Choroid plexus epithelial cell (primary cell): ENCODE results near the gene PGM3.

Experiments used
- DNase-seq: peaks from one replicate; pipeline ENCODE4 v3.0.0-alpha.2; 2010; ENCODE audit warnings: low read depth
- H3K4me3 ChIP-seq: 2 replicates; pipeline ENCODE4 v1.5.1; 2011; ENCODE audit warnings: low read depth, mild to moderate bottlenecking, control low read depth, low read length, moderate library complexity
- TF ChIP-seq, protein P1 (sequence below): conservative IDR thresholded peaks from 2 replicates; pipeline ENCODE4 v1.5.1; 2011; ENCODE audit warnings: low read depth, mild to moderate bottlenecking, control low read depth, inconsistent platforms, low read length, moderate library complexity

The PGM3 gene

DNA sequence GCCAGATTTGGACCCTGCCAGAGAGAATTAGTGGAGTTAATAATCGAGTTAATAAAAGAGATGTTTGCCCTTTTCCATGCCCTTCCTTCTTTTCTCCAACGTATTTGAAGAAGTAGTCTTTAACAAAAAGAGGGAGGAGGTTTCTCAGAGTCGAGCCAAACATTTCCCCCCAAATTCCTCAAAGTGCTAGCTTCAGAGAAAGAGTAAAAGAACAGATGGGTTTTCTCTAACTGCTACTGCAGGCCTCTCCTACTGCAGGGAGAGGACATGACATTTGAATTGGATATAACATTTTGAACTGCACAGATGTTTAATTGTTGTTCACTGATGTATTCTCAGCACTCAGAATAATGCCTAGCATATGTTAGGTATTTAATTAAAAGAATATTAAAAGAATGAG is 25.6 kb upstream of the PGM3 start:
- H3K4me3 ChIP-seq: no peak overlapping the region
- TF ChIP-seq, protein P1, sequence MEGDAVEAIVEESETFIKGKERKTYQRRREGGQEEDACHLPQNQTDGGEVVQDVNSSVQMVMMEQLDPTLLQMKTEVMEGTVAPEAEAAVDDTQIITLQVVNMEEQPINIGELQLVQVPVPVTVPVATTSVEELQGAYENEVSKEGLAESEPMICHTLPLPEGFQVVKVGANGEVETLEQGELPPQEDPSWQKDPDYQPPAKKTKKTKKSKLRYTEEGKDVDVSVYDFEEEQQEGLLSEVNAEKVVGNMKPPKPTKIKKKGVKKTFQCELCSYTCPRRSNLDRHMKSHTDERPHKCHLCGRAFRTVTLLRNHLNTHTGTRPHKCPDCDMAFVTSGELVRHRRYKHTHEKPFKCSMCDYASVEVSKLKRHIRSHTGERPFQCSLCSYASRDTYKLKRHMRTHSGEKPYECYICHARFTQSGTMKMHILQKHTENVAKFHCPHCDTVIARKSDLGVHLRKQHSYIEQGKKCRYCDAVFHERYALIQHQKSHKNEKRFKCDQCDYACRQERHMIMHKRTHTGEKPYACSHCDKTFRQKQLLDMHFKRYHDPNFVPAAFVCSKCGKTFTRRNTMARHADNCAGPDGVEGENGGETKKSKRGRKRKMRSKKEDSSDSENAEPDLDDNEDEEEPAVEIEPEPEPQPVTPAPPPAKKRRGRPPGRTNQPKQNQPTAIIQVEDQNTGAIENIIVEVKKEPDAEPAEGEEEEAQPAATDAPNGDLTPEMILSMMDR: no peak
- no peak for DNase-seq

- no peak overlapping the region for H3K4me3 ChIP-seq
- TF ChIP-seq, protein P1: no peak
- DNase-seq: peak; percentile 42
These were observed 23.7 kb upstream of the PGM3 start for GRCh38 chr6:83216806-83217205.

- H3K4me3 ChIP-seq: no peak overlapping the region
- TF ChIP-seq, protein P1: peak; percentile 96
- peak; percentile 89 for DNase-seq
These were observed 22.3 kb upstream of the PGM3 start for GRCh38 chr6:83215131-83216047.

GRCh38 chr6:83202031-83202430 is 9.0 kb upstream of the PGM3 start:
- DNase-seq: no peak
- TF ChIP-seq, protein P1: no peak
- no peak overlapping the region for H3K4me3 ChIP-seq

DNA sequence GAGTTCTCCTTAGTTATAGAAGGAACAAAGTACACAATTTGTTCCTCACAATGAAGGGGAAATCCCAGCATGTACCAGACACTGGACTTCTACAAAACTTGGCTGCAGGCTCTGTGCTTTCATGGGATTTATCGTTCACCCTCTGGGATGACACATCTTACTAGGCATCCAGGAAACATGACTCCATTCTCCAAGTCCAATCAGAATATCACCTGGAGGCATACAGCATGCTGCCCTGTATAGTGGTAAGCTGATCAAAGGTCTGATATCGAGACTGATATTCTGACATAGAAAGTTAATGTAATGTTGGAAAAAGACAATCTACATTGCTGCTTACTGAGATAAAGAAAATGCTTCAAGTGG is 6.8 kb upstream of the PGM3 start:
- TF ChIP-seq, protein P1: no peak
- no peak overlapping the region for H3K4me3 ChIP-seq
- peak; percentile 84 for DNase-seq

DNA sequence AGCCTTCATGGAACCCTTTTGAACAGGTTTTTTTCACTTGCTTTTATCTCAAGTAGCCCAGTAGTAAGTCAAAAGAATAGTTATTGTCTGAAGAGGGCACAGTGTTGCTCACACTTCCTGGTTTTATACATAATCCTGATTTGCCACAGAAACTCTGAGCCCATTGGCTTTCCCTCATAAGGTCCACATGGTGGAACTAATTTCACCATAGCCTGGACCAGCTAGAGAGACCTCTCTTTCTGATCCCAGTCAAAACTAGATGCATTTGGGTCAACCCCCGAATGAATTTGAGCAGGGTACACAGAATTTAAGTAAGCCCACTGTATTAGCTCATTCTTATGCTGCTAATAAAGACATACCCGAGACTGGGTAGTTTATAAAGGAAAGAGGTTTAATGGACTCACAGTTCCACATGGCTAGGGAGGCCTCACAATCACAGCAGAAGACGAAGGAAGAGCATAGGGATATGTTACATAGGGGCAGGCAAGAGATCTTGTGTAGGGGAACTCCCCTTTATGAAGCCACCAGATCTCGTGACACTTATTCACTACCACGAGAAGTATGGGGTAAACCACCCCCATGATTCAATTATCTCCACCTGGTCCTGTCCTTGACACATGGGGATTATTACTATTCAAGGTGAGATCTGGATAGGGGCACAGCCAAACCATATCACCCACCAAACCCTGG is 6.3 kb upstream of the PGM3 start:
- TF ChIP-seq, protein P1: no peak
- DNase-seq: no peak

More for the DNA sequence above, 6.3 kb upstream of the PGM3 start:
- no peak overlapping the region for H3K4me3 ChIP-seq
